A549 (cell line): ENCODE measurements around the gene PCARE. TPM values are rescaled to one million over a fixed set of nuclear protein-coding genes. Genes with fewer than 3 reads are reported as not detected.

Source experiments
- ATAC-seq, 2 experiments: fragments of 200-7000 bp in 1 of 2; fragments of >200 bp in 1 of 2; cut with Nextera tagmentation in 1 of 2; cut with Tn5 transposase in 1 of 2; 3 replicates each; pipeline versions ENCODE4 v1.8.0 to v1.9.1; 2018 to 2020; ENCODE audit warnings: mild to moderate bottlenecking in 1 of 2, moderate library complexity in 1 of 2
- CTCF ChIA-PET: fragments of 300-600 bp; sonication (Branson Sonifier 250); formaldehyde crosslinking; extraction: SDS; loops from one replicate; lab custom pipeline; 2021; ENCODE audit warnings: antibody characterized with exemption, inconsistent platforms; lab: Yijun Ruan, JAX
- POLR2A ChIA-PET: fragments of 350-600 bp; formaldehyde crosslinking; extraction: SDS; loops from one replicate; lab custom pipeline; 2021; ENCODE audit warnings: antibody characterized with exemption, inconsistent platforms; lab: Yijun Ruan, JAX
- DNase-seq, 2 experiments: peaks; one replicate each; pipeline versions ENCODE4 v3.0.0 to v3.0.0-alpha.2; 2011 to 2016; ENCODE audit warnings: low read depth in 1 of 2, low spot score in 1 of 2
- FAIRE-seq: peaks from 2 replicates; lab custom pipeline; 2011; peaks lifted over from hg19 to GRCh38; lab: Jason Lieb, UNC
- H3K27ac ChIP-seq, 2 experiments: fragments of >200 bp; sonication (Bioruptor Twin); formaldehyde crosslinking; 3 replicates each; pipeline ENCODE4 v1.5.1; 2016 to 2017
- H3K4me1 ChIP-seq: fragments of >200 bp; sonication (Bioruptor Twin); formaldehyde crosslinking; 3 replicates; pipeline ENCODE4 v1.6.1; 2016
- H3K4me2 ChIP-seq: fragments of >200 bp; sonication (Bioruptor Twin); formaldehyde crosslinking; 3 replicates; pipeline ENCODE4 v1.6.1; 2016
- H3K4me3 ChIP-seq: fragments of >200 bp; sonication (Bioruptor Twin); formaldehyde crosslinking; 3 replicates; pipeline ENCODE4 v1.5.1; 2016
- H3K9me3 ChIP-seq: fragments of >200 bp; sonication (Bioruptor Twin); formaldehyde crosslinking; 3 replicates; pipeline ENCODE4 v1.6.1; 2016
- ATOH8 ChIP-seq: fragments of 250-450 bp; sonication (Bioruptor Pico); IDR thresholded peaks from 2 replicates; pipeline ENCODE4 v1.5.0; 2020; ENCODE audit warnings: low read depth, mild to moderate bottlenecking, moderate library complexity
- CBX2 ChIP-seq: fragments of 200-600 bp; sonication (generic); IDR thresholded peaks from 2 replicates; pipeline ENCODE4 v1.6.1; 2016; ENCODE audit warnings: low read depth, mild to moderate bottlenecking, borderline replicate concordance
- CTCF ChIP-seq: fragments of >200 bp; sonication (Bioruptor Twin); formaldehyde crosslinking; IDR thresholded peaks from 3 replicates; pipeline ENCODE4 v1.5.1; 2016
- EHF ChIP-seq: fragments of 250-450 bp; sonication (Bioruptor Pico); IDR thresholded peaks from 2 replicates; pipeline ENCODE4 v1.5.0; 2020; ENCODE audit warnings: mild to moderate bottlenecking
- ELK1 ChIP-seq: fragments of 150-350 bp; IDR thresholded peaks from 2 replicates; pipeline ENCODE4 v1.6.1; 2014; ENCODE audit warnings: low read depth, mild to moderate bottlenecking, low read length
- EP300 ChIP-seq, 2 experiments: fragments of >200 bp; sonication (Bioruptor Twin); formaldehyde crosslinking; IDR thresholded peaks; 2 replicates in 1 of 2; 3 replicates in 1 of 2; pipeline ENCODE4 v1.6.1; 2016 to 2017
- ESRRA ChIP-seq: fragments of 150-350 bp; IDR thresholded peaks from 2 replicates; pipeline ENCODE4 v1.6.1; 2014; ENCODE audit warnings: mild to moderate bottlenecking, low read length, borderline replicate concordance
- HEYL ChIP-seq: fragments of 250-450 bp; sonication (Bioruptor Pico); IDR thresholded peaks from 2 replicates; pipeline ENCODE4 v1.8.0; 2021; ENCODE audit warnings: mild to moderate bottlenecking, moderate library complexity
- HMGXB4 ChIP-seq: fragments of 250-450 bp; sonication (Bioruptor Pico); IDR thresholded peaks from 2 replicates; pipeline ENCODE4 v1.5.0; 2021; ENCODE audit warnings: mild to moderate bottlenecking, moderate library complexity, borderline replicate concordance
- HOXA7 ChIP-seq: fragments of 250-450 bp; sonication (Bioruptor Pico); IDR thresholded peaks from 2 replicates; pipeline ENCODE4 v1.5.0; 2020; ENCODE audit warnings: mild to moderate bottlenecking, moderate library complexity
- HOXB5 ChIP-seq: fragments of 250-450 bp; sonication (Bioruptor Pico); IDR thresholded peaks from 2 replicates; pipeline ENCODE4 v1.5.0; 2020; ENCODE audit warnings: mild to moderate bottlenecking, moderate library complexity
- JUN ChIP-seq, 2 experiments: fragments of >200 bp; sonication (Bioruptor Twin); formaldehyde crosslinking; IDR thresholded peaks; 2 replicates in 1 of 2; 3 replicates in 1 of 2; pipeline ENCODE4 v1.6.1; 2016 to 2017
- KDM1A ChIP-seq: fragments of 200-600 bp; sonication (generic); IDR thresholded peaks from 2 replicates; pipeline ENCODE4 v1.6.1; 2016; ENCODE audit warnings: low read depth, mild to moderate bottlenecking
- MAFK ChIP-seq: fragments of 450-650 bp; IDR thresholded peaks from 2 replicates; pipeline ENCODE4 v1.6.1; 2014; ENCODE audit not compliant: partially characterized antibody
- NFE2L2 ChIP-seq: fragments of 150-350 bp; conservative IDR thresholded peaks from 2 replicates; pipeline ENCODE4 v1.6.1; 2014; ENCODE audit warnings: low read length
- POLR2AphosphoS2 ChIP-seq: conservative IDR thresholded peaks from 2 replicates; pipeline ENCODE4 v1.6.1; 2012; ENCODE audit warnings: low read length, improper control_type of control experiment, inconsistent platforms
- REST ChIP-seq: fragments of 200-600 bp; sonication (generic); IDR thresholded peaks from 2 replicates; pipeline ENCODE4 v1.6.1; 2016; ENCODE audit warnings: antibody characterized with exemption, mild to moderate bottlenecking, moderate library complexity
- ZFP36 ChIP-seq: fragments of 450-650 bp; IDR thresholded peaks from 2 replicates; pipeline ENCODE4 v1.6.1; 2014; ENCODE audit warnings: borderline replicate concordance; ENCODE audit not compliant: partially characterized antibody
- ZSCAN20 ChIP-seq: fragments of 250-450 bp; sonication (Bioruptor Pico); IDR thresholded peaks from 2 replicates; pipeline ENCODE4 v1.8.0; 2022; ENCODE audit warnings: mild to moderate bottlenecking, moderate library complexity
- WGBS: methylation state at CpG from one replicate; pipeline ENCODE4 v1.1.6; 2017; ENCODE audit errors: missing lambda C conversion rate; 5-methylcytosine and 5-hydroxymethylcytosine counted together
- polyA plus RNA-seq, 4 experiments: library from polyadenylated mRNA; depleted of rRNA in 3 of 4; stranded (reverse); fragments of >200 nt; fragmentation: RNase III in 1 of 4; extraction: RNeasy Plus Mini Kit Qiagen cat#74134 plus additional on column Dnase treatment in 1 of 4; gene quantifications; 2 replicates in 3 of 4; 3 replicates in 1 of 4; pipeline ENCODE4 v1.2.3, GENCODE V29; 2011 to 2017

PCARE gene
- polyA plus RNA-seq, 2 of the 4 experiments (the other 2 are of a cell fraction), result not detected

- Histone ChIP-seq H3K4me3 (no peak overlapping the region), H3K27ac (no peak overlapping the region), H3K9me3 (no peaks in the 10 kb centered on the region), H3K4me1 (no peaks in the 10 kb centered on the region), H3K4me2 (no peak overlapping the region)
- ChIA-PET POLR2A (no interaction called here), CTCF (no interaction called here)
- DNase-seq (no peak), ATAC-seq (no peak), FAIRE-seq (no peak)
- TF ChIP-seq HEYL (no peak), ESRRA (no peak), ELK1 (no peak), MAFK (no peak), POLR2AphosphoS2 (no peak), KDM1A (peak; percentile 51; the same call in 1 of the 2 replicates), EP300 (IDR thresholded peaks at IDR 0.05) (no peak), HOXA7 (no peak), ATOH8 (CRISPR knock-in tag) (no peak)
- 79% methylated on average over 4 of the region's 4 CpGs for WGBS
These were observed 51.1 kb downstream of the PCARE start for GRCh38 chr2:29023188-29023587.

- TF ChIP-seq NFE2L2 (no peak), REST (no peak), ZFP36 (no peak), JUN (IDR thresholded peaks at IDR 0.05) (no peak), EP300 (IDR thresholded peaks at IDR 0.05) (no peak), HMGXB4 (no peak), MAFK (no peak)
- TF ChIP-seq, all 56 proteins: peak for 0
- Histone ChIP-seq H3K4me3 (no peak overlapping the region), H3K9me3 (no peaks in the 10 kb centered on the region), H3K4me1 (no peaks in the 10 kb centered on the region), H3K27ac (no peak overlapping the region), H3K4me2 (no peak overlapping the region)
- ATAC-seq (no peak; a peak in 1 of 6 replicates), DNase-seq (no peak), FAIRE-seq (no peak)
- CTCF ChIA-PET, result interaction anchor here (1.2 kb wide), 1 partner anchor 12 kb away, joined by 3 read pairs; no protein-coding TSS in a partner anchor
- POLR2A ChIA-PET, result no interaction called here
- 52% methylated on average over 6 of the region's 6 CpGs for WGBS
These were observed 51.6 kb downstream of the PCARE start for GRCh38 chr2:29022679-29023078.

GRCh38 chr2:29021886-29022285 lies 52.4 kb downstream of the PCARE start:
- TF ChIP-seq CBX2 (no peak), EHF (CRISPR knock-in tag) (no peak), HOXB5 (CRISPR knock-in tag) (no peak), CTCF (no peak), ZSCAN20 (no peak)
- H3K9me3 ChIP-seq, result no peaks in the 10 kb centered on the region
- H3K4me1 ChIP-seq, result no peaks in the 10 kb centered on the region
- no peak overlapping the region for H3K4me3 ChIP-seq
- ATAC-seq, result no peak
- CTCF ChIA-PET, result interaction anchor here (0.8 to 1.2 kb wide), 2 partner anchors 13 to 63 kb away, joined by 3 read pairs; no protein-coding TSS in a partner anchor
- FAIRE-seq, result no peak
- no peak for DNase-seq
- no peak overlapping the region for H3K4me2 ChIP-seq
- 73% methylated on average over 11 of the region's 11 CpGs for WGBS
- POLR2A ChIA-PET, result interaction anchor here (0.6 kb wide), 1 partner anchor 43 kb away, joined by 3 read pairs; no protein-coding TSS in a partner anchor
- no peak overlapping the region for H3K27ac ChIP-seq
